Measurements from ENCODE around the gene NCR1. TPM values are rescaled to one million over a fixed set of nuclear protein-coding genes. Genes with fewer than 3 reads are reported as not detected.
"Not testable (repeated sequence)": the region's sequence is repeated elsewhere in the genome, so short reads cannot be mapped to it uniquely, and the experiment has no call there.

Gene NCR1
- polyA plus RNA-seq, 1 donor from 2014 or later, result not detected

DNA sequence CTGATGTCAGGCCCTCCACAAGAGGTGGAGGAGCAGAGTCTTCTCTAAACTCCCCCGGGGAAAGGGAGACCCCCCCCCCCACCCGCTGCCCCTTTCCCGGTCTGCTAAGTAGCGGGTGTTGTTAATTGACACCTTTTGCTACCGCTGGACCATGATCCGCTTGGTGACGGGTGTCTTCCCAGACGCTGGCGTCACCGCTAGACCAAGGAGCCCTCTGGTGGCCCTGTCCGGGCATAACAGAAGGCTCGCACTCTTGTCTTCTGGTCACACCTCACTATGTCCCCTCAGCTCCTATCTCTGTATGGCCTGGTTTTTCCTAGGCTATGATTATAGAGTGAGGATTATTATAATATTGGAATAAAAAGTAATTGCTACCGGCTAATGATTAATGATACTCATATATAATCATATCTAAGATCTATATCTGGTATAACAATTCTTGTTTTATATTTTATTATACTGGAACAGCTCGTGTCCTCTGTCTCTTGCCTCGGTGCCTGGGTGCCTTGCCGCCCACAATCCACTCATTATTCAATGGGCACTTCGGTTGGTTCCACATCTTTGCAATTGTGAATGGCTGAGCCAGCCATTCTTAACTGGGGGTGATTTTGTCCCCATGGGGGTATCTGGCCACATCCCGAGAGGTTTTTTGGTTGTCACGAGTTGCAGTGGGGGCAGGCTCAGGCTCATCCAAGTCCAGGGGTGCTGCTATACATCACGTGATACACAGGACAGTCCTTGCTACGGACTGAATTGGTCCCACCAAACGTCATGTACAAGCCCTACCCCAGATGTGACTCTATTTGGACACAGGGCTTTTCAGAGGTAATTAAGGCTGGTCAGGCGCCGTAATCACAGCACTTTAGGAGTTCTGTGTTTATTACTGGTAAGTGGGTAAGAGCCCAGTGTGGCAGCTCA lies 14.0 kb downstream of the NCR1 start:
- not testable (repeated sequence) for H2AFZ ChIP-seq (ENCODE audit: low read depth, low read length); H3K4me2 ChIP-seq (ENCODE audit: low read length); H3K9ac ChIP-seq (ENCODE audit: low read length); H3K27me3 ChIP-seq (ENCODE audit: insufficient read depth, low read depth, low read length); H3F3A ChIP-seq (ENCODE audit: insufficient read depth, low read length, poor library complexity, severe bottlenecking); H3K4me3 ChIP-seq (ENCODE audit: low read length); H3K9me2 ChIP-seq (ENCODE audit: insufficient read depth, low read length); H3K79me2 ChIP-seq (replicated peaks; ENCODE audit: insufficient read depth, low read length); H3K27ac ChIP-seq (ENCODE audit: low read length); H3K9me3 ChIP-seq (ENCODE audit: low read length); H4K20me1 ChIP-seq (ENCODE audit: insufficient read depth); H3K36me3 ChIP-seq (ENCODE audit: insufficient read depth, low read length)
- TF ChIP-seq, protein P1, sequence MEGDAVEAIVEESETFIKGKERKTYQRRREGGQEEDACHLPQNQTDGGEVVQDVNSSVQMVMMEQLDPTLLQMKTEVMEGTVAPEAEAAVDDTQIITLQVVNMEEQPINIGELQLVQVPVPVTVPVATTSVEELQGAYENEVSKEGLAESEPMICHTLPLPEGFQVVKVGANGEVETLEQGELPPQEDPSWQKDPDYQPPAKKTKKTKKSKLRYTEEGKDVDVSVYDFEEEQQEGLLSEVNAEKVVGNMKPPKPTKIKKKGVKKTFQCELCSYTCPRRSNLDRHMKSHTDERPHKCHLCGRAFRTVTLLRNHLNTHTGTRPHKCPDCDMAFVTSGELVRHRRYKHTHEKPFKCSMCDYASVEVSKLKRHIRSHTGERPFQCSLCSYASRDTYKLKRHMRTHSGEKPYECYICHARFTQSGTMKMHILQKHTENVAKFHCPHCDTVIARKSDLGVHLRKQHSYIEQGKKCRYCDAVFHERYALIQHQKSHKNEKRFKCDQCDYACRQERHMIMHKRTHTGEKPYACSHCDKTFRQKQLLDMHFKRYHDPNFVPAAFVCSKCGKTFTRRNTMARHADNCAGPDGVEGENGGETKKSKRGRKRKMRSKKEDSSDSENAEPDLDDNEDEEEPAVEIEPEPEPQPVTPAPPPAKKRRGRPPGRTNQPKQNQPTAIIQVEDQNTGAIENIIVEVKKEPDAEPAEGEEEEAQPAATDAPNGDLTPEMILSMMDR (IDR thresholded peaks at IDR 0.05; ENCODE audit: poor library complexity, severe bottlenecking), result peak; percentile 31

DNA sequence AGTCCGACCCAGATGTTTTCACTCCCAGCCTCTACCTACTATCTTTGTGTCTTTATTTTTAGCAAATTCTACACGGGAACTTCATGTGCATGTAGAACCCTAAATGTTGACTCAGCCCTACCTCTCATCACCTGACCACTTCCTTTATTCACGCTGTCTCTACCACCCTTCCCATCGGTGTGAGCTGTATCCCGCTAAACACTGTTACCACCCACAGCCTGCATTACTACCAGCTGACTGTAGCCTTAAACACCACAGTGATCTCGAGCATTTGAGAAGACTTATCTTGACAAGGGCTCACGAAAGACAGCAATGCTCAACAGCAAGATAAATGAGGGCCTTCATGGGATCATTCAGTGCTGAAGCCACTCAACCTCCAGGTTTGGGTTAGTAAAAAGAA lies 15.1 kb downstream of the NCR1 start:
- no peaks in the 10 kb centered on the region for H3K36me3 ChIP-seq (ENCODE audit: insufficient read depth, low read length)

More for the DNA sequence above, 15.1 kb downstream of the NCR1 start:
- Histone ChIP-seq H3K79me2 (replicated peaks; ENCODE audit: insufficient read depth, low read length) (no peaks in the 10 kb centered on the region), H3K4me2 (ENCODE audit: low read length) (no peak overlapping the region), H3K9ac (ENCODE audit: low read length) (no peak overlapping the region), H4K20me1 (ENCODE audit: insufficient read depth) (no peaks in the 10 kb centered on the region), H3K9me3 (ENCODE audit: low read length) (no peaks in the 10 kb centered on the region), H2AFZ (ENCODE audit: low read depth, low read length) (no peak overlapping the region), H3F3A (ENCODE audit: insufficient read depth, low read length, poor library complexity, severe bottlenecking) (no peaks in the 10 kb centered on the region), H3K4me3 (ENCODE audit: low read length) (no peak overlapping the region), H3K9me2 (ENCODE audit: insufficient read depth, low read length) (no peaks in the 10 kb centered on the region), H3K27ac (ENCODE audit: low read length) (no peak overlapping the region), H3K27me3 (ENCODE audit: insufficient read depth, low read depth, low read length) (no peaks in the 10 kb centered on the region)
- TF ChIP-seq MXI1 (conservative IDR thresholded peaks at IDR 0.05; ENCODE audit: poor library complexity, severe bottlenecking) (no peak), SMC3 (conservative IDR thresholded peaks at IDR 0.05; ENCODE audit: poor library complexity) (no peak), EP300 (conservative IDR thresholded peaks at IDR 0.05; ENCODE audit: poor library complexity, severe bottlenecking) (no peak), TAF1 (IDR thresholded peaks at IDR 0.05; ENCODE audit: low read depth) (no peak), RAD21 (conservative IDR thresholded peaks at IDR 0.05) (no peak), POLR2AphosphoS5 (IDR thresholded peaks at IDR 0.05) (no peak), EZH2 (IDR thresholded peaks at IDR 0.05; ENCODE audit: borderline replicate concordance, insufficient read depth, low read length, poor library complexity, severe bottlenecking) (no peak)
- TF ChIP-seq, protein P2, sequence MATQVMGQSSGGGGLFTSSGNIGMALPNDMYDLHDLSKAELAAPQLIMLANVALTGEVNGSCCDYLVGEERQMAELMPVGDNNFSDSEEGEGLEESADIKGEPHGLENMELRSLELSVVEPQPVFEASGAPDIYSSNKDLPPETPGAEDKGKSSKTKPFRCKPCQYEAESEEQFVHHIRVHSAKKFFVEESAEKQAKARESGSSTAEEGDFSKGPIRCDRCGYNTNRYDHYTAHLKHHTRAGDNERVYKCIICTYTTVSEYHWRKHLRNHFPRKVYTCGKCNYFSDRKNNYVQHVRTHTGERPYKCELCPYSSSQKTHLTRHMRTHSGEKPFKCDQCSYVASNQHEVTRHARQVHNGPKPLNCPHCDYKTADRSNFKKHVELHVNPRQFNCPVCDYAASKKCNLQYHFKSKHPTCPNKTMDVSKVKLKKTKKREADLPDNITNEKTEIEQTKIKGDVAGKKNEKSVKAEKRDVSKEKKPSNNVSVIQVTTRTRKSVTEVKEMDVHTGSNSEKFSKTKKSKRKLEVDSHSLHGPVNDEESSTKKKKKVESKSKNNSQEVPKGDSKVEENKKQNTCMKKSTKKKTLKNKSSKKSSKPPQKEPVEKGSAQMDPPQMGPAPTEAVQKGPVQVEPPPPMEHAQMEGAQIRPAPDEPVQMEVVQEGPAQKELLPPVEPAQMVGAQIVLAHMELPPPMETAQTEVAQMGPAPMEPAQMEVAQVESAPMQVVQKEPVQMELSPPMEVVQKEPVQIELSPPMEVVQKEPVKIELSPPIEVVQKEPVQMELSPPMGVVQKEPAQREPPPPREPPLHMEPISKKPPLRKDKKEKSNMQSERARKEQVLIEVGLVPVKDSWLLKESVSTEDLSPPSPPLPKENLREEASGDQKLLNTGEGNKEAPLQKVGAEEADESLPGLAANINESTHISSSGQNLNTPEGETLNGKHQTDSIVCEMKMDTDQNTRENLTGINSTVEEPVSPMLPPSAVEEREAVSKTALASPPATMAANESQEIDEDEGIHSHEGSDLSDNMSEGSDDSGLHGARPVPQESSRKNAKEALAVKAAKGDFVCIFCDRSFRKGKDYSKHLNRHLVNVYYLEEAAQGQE (IDR thresholded peaks at IDR 0.05; ENCODE audit: borderline replicate concordance), result no peak
- TF ChIP-seq, protein P1 (IDR thresholded peaks at IDR 0.05; ENCODE audit: poor library complexity, severe bottlenecking), result no peak
